Measurements from ENCODE around the gene TLX2.

TLX2 gene

DNA sequence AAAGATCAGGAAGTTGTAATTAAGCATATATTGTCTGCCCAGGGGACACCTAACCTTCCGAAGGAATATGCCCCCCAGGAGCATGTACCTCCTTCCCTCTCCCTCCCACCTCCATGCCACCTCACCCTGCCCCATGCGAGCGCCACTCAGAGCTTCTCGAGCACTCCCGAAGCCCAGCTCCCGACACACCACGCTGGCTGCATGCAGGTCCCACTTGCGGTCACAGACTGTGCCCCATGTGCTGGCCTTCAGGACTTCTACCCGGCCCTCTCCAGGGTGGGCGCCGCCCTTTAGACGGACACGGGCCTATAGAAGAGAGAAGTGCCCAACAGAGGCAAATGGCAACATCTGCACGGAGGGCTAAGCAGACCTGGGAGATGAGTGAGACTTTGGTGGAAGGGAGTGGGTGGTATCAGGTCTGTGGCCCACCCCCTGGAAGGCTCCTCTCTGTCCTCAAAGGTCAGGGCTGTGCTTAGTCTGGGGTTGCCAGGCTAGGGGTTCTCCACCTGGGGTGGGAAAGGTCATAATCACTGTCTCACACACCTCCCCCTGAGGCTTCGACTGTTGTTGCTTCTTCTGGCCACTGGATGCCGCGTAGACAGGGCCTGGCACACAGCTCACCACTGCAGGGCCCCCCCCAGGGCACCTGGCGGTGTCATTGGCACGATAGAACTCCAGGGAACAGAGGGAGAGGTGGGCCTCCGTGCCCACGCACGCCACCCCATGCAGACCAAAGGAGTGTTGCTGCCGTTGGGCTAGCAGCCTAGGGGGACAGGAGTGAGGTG is 22.1 kb downstream of the TLX2 start:
- DNase-seq, result no peak

DNA sequence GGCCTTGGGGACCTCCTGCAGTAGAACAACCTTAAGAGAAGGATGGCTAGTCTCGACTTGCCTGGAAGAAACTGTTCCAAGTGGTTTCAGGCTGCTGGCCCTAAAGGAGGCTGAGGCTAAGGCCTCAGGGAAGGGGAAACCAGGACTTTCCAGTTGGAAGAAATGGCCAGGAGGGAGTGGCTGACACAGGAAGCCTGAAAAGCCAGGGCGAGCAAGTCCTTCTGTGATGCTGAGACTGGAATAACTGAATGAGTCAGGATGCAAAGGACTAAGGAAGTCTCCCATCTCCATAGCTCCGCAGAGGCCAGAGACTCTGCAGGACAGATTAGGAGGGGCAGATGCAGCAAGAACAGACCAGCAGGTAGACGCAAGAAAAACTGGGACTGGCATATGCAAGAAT is 22.9 kb downstream of the TLX2 start:
- DNase-seq, result no peak

DNA sequence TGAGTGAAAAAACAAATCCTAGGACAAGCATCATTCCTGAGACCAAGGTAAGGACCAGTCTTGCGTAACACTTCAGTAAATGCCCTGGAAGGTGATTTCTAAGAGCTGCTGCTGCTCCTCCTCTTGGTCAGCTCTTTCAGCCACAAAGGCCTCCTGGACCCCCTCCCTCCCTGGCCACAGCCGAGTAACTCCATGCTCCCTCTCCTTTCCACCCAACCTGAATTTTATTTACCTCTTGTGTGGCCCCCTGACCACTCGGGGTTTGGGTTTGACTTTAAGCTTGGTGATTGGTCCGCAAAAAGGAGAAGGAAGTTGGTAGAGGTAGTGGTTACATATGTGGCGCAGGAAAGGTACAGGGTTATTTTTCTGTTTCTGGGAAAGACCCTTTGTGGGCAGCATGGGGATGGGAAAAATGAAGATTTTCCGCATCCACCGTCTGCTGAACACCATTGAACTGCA is 24.7 kb downstream of the TLX2 start:
- DNase-seq, result no peak

DNA sequence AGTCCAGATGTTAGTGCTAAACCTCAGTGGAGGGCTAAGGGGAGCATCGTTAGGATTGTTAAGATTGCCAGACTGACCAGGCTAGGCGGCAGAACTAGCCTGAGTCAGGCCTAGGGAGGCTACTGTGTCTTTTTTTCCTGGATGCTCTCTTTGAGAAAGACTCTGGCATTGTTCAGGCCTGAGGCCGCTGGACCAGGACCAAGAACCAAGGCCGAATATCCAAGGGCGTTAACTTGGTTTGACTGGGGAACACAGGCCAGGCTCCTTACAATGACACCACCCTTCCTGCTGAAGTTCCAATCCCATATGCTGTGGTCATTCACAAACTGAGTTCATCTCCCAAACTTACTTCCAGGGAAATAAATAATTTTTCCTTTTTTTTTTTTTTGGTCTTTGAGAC is 26.0 kb downstream of the TLX2 start:
- no peak for DNase-seq

DNA sequence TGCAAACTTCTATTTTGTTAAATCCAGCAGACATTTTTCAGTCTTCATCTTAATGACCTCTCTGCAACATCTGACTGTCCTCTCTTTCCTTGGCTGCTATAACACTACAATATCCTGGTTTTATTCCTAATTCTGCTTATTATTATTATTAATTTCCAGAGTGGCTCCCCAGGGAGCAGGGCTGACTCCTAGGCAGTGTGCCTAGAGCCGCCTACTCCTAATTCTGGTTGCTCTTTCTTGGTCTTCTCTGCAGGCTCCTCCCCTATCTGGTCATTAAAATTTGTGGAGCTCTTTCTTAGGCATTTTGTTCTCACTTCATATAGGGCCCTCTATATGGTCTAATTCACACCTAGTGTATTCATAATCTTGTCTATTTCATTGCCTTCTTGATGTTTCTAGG is 28.7 kb downstream of the TLX2 start:
- no peak for DNase-seq

DNA sequence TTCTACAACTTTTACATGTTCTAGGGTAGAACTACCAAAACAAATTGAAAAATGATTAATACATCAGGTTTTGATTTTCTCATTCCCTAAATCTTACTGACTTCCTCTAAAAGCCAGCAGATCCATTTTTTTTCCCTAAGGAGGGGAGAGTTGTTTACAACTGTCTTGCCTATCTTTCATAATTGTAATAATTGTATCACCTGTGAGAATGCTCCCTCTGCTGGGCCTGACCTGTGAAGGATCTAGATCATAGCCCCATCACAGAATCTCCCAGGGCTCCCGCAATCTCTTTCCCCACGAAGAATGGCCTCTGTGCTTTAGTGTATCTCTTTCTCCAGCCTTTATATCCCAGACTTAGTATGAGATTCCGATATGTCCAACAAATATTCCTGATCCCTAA is 30.4 kb downstream of the TLX2 start:
- no peak for DNase-seq

DNA sequence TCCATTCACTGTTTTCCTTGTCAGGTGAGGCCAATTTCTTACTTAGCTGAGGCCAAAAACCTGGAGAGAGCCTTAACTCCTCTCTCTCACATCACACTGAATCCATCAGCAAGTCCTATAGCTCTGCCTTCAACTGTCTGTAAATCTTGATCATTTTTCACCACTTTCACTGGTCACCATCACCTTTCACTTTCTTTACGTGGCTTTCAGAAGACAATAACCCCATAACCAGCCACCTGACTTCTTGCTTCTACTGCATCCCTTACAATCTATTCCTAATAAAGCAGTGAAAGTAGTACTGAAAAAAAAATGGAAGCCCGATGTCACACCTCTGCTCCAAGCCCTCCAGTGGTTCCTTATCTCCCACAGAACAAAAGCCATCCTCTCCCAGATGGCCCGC is 31.8 kb downstream of the TLX2 start:
- DNase-seq, result no peak

DNA sequence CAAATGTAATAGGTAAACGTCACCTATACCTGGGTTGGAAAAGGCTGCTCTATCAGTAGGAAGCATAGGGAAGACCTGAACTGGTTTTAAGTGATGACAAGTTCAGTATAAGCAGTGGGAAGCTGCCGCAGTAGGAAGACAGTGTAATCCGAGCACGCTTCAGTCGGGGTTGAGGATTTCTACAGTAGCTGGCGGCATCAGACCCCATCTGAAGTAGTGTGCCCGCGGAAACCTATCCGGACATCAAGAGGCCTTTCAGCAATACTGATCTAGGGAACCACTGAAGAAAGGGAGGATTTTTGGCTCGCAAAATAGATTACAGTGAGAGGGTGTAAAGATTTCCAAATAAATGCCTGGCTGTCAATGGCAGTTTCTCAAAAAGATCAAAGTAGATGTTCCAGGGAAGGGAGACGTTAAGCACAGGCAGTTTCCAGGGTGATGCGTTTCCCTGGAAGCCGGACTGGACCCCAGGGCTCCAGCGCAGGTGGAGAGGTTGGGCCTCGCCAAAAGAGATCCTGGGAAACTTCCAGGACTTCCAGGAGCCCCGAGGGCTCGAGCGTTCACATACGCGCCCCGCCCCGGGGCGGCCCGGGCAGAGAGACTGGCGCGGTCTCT is 34.1 kb downstream of the TLX2 start:
- peak; percentile 64 for DNase-seq

DNA sequence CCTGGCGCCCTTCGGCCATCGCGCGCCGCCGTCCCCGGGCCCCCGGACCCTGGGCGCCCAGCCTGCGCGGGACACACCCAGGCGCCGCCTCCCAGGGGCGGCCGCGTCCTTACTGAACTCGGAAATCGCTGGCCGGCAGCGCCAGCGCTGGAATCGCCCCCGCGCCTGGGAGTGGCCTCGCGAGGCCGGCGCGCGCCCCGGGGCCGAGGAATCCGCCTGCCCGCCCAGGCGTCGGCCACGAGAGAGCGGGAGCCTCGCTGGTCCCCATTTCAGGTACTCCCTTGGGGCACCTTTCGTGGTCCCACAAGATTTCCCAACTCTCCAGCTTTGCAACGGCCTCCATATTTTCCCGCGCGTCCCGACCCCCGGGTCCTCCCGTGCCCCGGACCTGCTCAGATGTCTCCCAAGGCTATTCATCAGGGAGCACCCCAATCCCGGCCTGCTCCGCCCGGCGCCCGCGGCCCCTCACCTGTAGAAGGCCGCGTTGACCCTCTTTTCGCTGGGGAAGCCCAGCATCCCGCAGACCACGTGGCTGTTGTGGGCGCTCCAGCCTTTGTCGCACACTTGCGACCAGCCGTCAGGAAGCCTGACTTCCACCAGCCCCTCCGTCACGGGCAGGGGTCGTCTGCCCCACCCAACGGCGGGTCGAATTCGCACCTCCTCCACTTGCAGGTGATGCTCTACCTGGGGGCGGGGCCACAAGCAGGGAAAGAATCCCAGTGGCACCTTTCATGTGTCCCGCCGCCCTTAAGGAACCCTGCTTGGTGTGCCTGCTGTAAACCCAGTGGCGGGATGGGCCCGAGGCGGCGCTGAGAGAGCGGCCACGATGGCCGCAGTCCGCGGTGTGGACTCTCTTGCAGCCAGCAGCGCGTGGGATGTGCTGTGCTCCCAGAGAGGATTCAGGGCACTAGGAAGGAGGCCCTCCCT is 34.9 kb downstream of the TLX2 start:
- DNase-seq, result peak; percentile 56

DNA sequence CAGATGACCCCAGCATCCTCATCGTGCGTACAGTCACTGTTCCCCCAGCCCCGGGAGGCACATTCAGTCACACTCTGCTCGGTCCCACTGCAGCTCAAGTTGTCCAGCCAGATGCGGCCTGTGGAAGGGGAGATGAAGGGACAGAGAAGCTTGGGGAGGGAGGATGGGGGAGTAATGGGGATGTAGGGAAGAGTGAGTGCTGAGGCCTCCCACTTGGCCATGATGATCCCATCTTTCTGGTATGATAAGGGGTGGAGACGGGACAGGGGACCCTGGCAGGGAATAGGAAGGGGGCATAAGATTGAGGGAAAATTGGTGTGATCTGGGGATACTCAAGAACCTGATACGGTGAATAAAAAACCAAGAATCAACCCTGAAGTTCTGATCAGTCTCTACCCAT is 36.0 kb downstream of the TLX2 start:
- DNase-seq, result no peak

DNA sequence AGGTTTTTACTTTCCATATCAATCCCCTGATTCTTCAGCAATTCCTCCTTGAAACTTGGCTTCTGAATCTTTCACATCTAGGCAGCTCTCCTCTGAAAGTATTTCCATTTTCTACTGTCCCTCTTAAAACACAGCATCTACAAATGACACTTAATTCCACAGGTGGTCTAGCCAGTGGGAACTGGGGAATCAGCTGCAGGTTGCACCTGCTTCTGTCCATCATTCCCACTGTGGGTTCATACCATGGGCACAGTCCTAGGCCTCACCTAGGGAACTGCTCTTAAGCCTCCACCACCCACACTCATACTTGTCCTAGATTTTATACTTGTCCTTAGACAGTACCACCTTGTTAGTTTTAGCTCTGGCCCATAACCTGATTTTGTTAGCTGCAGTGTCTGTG is 37.3 kb downstream of the TLX2 start:
- no peak for DNase-seq

DNA sequence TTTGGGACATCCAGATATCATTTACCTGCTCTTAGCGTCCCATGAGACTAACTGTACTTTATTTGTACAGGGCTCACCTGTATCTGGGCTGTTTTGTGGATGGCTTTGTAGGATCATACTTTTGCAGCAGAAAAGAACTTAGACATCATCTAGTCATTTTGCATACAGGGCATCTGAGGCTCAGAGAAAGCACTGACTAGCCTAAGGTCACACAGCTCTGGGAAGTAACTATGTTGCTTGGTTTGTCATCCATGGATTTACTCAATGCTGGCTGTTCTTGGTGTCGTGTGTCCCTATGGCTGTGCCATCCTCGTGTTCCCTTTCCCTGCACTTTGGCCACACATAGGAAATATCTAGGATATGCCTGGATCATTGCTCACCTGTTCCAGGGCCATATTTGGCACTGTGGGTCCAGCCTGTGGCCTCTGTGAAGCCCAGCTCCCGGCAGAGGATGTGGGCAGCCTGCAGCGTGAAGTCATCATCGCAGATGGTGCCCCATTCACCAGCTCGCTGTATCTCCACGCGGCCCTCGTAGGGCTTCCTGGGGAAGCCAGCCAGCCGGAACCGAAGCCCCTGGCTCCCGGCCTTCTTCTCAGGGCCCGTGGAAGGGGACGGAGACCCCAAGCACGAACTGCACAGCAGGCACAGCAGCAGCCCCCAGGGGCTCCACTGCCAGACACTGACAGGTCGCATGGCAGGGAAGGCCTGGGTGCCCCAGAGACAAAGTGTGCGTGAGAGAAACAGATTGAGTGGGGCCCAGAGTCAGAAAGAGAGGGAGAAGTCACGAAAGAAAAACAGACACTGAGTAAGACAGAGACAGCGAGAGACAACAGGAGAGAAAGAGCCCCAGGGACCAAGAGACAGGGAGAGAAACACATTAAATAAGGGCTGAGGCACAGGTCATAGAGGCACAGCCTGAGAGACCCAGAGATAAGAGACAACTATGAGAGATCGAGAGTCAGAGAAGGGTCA is 38.0 kb downstream of the TLX2 start:
- DNase-seq, result no peak

DNA sequence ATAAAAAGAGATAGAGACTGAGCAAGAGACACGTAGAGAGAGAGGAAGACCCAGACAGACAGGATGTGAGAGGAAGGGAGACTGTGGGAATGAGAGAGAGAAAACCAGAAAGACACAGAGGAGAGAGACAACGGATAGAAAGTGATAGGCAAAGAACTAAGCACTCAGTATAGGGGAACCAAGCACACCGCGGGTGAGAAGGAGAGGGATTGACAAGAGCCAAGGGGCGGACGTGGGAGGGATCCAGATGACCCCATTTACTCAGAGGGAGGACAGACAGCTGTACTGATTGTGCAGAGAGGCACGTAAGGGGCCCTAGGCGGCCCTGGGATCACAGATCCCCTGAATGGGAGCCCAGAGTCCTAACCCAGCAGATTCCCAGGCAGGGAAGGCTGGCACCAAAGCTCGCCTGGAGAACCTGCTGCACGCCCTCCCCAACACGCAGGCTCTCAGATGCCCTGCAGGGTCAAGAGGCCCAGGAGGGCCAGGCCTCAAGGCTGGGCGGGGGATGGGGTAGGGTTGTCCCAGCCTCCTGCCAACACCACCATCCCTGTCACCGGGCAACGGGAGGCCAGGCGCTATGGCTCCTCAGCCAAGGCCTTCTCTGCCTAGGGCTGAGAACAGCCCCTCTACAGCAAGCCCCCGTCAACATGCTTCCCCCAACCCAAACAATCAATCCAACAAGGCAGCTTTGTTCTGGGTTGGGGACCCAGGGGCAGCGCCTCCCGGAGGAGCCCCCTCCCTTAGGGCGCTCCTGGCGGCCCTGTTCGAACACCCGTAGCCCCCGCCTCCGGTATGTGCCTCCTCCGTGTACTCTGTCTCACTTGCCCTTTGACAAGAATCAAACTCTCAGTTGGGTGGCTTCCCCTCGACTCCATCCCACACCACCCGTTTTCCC is 38.9 kb downstream of the TLX2 start:
- no peak for DNase-seq

DNA sequence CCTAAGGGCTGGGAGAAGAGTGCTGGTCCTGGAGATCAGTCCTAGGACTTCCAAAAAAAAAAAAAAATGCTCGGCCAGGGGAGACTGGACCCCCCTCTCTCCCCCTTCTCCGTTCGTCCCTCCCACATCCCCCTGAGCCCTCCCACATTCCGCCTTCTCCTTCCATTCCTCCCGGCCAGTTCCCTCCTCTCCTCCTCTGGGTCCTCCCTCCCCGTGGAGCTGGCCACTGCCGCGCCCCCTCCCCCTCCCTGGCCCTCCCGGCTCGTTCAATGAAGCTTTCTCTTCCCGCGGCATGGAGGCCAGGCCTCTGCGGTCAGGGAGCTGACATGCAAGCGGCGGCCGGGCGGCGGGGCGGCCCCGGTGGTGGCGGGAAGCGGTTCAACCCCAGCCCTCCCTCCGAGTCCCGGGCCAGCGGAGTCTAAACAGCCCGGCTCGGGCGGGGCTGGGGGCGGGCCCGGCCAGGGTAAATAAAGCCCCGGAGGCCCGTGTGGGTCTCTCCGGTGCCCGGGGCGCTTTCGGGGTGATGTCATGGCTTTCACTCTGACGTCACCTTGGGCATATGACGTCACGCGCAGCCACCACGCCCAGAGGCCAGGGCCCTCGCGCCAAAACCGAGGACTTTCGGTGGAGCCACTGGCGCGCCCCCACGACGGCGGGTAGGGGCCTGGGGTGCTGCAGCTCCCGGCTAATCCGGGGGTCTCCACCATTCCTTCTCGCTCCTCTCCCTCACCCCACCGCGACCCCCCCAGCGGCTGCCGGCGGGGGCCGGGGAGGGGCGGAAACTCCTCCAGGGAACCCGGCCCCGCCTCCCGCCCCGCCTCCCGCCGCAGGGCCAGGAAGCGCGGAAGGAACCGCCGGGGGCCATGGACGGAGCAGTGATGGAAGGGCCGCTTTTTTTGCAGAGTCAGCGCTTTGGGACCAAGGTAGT is 39.9 kb downstream of the TLX2 start, which contains the start of the genes DOK1 and LOXL3:
DOK1 (plus strand) TSS at position 829 of the 928 bp plus-strand sequence; CDS start at position 864, 35 bp downstream.
LOXL3 (minus strand) TSS at position 51 of the 928 bp plus-strand sequence. CDS start 1,308 bp downstream, outside the sequence.
- DNase-seq, result peak; percentile 66

DNA sequence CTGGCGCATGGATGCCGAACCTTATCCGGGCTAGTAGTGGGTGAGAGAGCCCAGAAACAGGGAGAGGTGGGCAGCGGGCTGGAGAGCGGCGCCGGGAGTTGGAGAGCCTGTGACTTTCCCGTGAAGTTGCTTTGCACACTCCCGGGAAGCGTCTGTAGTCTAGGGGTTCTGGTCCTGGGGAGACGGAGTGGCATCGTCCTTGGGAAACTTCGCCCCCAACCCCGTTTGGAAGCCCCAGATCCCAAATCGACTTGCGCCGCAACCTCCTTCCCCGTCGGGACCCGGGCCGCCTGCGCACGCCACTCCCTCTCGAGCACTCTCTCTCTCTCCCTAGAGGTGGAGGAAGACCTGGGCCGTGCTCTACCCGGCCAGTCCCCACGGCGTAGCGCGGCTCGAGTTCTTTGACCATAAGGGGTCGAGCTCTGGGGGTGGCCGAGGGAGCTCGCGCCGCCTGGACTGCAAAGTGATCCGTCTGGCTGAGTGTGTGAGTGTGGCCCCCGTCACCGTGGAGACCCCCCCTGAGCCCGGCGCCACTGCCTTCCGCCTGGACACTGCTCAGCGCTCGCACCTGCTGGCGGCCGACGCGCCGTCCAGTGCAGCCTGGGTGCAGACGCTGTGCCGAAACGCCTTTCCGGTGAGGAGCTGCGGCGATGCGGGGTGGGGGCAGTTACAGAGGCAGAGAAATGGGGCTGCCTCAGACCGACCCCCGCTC is 40.7 kb downstream of the TLX2 start:
- peak; percentile 39 for DNase-seq

DNA sequence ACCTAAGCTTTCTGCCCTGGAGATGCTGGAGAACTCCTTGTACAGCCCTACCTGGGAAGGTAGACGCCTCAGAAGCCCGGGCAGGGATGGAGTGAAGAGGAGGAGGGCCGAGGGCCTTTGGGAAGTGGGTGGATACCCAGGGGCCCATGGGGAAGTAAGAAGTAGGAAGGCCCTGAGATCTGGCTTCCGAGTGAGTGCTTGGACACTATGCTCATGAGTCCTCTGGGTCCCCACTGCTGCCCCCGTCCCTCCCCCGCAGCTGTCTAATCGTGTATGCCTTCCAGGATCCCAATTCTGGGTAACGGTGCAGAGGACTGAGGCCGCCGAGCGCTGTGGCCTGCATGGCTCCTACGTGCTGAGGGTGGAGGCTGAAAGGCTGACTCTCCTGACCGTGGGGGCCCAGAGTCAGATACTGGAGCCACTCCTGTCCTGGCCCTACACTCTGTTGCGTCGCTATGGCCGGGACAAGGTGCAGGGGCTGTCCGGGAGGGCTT is 41.4 kb downstream of the TLX2 start:
- no peak for DNase-seq

DNA sequence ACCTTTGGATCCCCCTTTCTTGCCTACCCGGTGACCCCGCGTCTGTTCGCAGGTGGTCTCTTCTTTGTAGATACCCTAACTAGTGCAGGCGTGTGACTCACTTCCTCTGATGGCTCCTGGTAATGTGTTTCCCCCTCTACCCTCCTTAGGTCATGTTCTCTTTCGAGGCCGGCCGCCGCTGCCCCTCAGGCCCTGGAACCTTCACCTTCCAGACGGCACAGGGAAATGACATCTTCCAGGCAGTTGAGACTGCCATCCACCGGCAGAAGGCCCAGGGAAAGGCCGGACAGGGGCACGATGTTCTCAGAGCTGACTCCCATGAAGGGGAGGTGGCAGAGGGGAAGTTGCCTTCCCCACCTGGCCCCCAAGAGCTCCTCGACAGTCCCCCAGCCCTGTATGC is 41.9 kb downstream of the TLX2 start:
- DNase-seq, result no peak

DNA sequence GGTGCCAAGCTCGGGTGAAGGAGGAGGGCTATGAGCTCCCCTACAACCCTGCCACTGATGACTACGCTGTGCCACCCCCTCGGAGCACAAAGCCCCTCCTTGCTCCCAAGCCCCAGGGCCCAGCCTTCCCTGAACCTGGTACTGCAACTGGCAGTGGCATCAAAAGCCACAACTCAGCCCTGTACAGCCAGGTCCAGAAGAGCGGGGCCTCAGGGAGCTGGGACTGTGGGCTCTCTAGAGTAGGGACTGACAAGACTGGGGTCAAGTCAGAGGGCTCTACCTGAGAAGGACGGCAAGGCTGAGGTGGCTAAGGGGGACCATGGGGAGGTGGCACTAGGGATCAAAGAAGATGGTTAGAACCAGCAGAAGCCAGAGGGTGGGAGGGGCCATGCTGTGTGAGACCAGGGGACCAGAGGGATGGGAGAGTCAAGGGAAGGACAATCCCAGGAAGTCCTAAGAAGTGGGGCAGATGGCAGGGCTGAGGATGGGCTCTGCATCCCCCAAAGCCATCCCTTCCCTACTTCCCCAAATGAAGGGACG is 42.7 kb downstream of the TLX2 start:
- no peak for DNase-seq

Measured in DMS79 treated with DMSO at 0.1 percent for 48 hours (cell line).